Liver (tissue), 3 donors: ENCODE measurements around the gene GNPDA2.

Experiments
- CTCF ChIP-seq: fragments of 150-350 bp; IDR thresholded peaks from 2 replicates; pipeline ENCODE4 v1.5.1; 2017; ENCODE audit warnings: improper control_type of control experiment, low read depth, low read length; ENCODE audit not compliant: missing input control
- FOXA1 ChIP-seq: IDR thresholded peaks from 2 replicates; pipeline ENCODE4 v1.6.1; 2016; ENCODE audit warnings: antibody characterized with exemption
- FOXA2 ChIP-seq: IDR thresholded peaks from 2 replicates; pipeline ENCODE4 v1.6.1; 2016; ENCODE audit warnings: antibody characterized with exemption
- GABPA ChIP-seq, 2 donors: IDR thresholded peaks in 1 of 2; conservative IDR thresholded peaks in 1 of 2; 2 replicates each; pipeline ENCODE4 v1.6.1; 2016; ENCODE audit warnings: antibody characterized with exemption in 2 of 2, mild to moderate bottlenecking in 1 of 2, moderate library complexity in 1 of 2
- RAD21 ChIP-seq, 2 donors: IDR thresholded peaks; 2 replicates each; pipeline ENCODE4 v1.6.1; 2016; ENCODE audit warnings: antibody characterized with exemption in 2 of 2, mild to moderate bottlenecking in 2 of 2
- REST ChIP-seq: IDR thresholded peaks from 2 replicates; pipeline ENCODE4 v1.6.1; 2016; ENCODE audit warnings: antibody characterized with exemption, mild to moderate bottlenecking
- SP1 ChIP-seq: IDR thresholded peaks from 2 replicates; pipeline ENCODE4 v1.6.1; 2018; ENCODE audit warnings: antibody characterized with exemption, mild to moderate bottlenecking
- TAF1 ChIP-seq: conservative IDR thresholded peaks from 2 replicates; pipeline ENCODE4 v1.6.1; 2016; ENCODE audit warnings: antibody characterized with exemption, mild to moderate bottlenecking
- YY1 ChIP-seq: IDR thresholded peaks from 2 replicates; pipeline ENCODE4 v1.6.1; 2016; ENCODE audit warnings: antibody characterized with exemption, mild to moderate bottlenecking
- ZBTB33 ChIP-seq: IDR thresholded peaks from 2 replicates; pipeline ENCODE4 v1.6.1; 2016; ENCODE audit warnings: antibody characterized with exemption
- donor health status: healthy.
- donor health status: healthy.

GRCh38 chr4:44761306-44761705, 35.0 kb upstream of the GNPDA2 start:
- TF ChIP-seq CTCF (no peak), TAF1 (no peak), REST (no peak), GABPA (IDR thresholded peaks at IDR 0.05 in 1 of 2, conservative IDR thresholded peaks at IDR 0.05 in 1 of 2) (no peak), YY1 (no peak), FOXA1 (no peak), FOXA2 (no peak), ZBTB33 (no peak), RAD21 (IDR thresholded peaks at IDR 0.05) (no peak), SP1 (no peak)
